H1 (cell line): ENCODE results near the gene PLEKHN1. TPM values are rescaled to one million over a fixed set of nuclear protein-coding genes. Genes with fewer than 3 reads are reported as not detected.

ENCODE experiments used
- CTCF ChIA-PET: fragments of 300-600 bp; sonication (Branson Sonifier 250); formaldehyde crosslinking; loops from one replicate; lab custom pipeline; 2021; ENCODE audit not compliant: partially characterized antibody; lab: Charles Lee
- POLR2A ChIA-PET: fragments of 300-600 bp; sonication (Branson Sonifier 250); formaldehyde crosslinking; loops from one replicate; lab custom pipeline; 2021; ENCODE audit warnings: inconsistent platforms; ENCODE audit not compliant: partially characterized antibody; lab: Charles Lee
- DNase-seq, 2 experiments: peaks; one replicate each; pipeline versions ENCODE4 v3.0.0 to v3.0.0-alpha.2; 2010 to 2022; ENCODE audit warnings: low spot score in 2 of 2, low read depth in 1 of 2, mixed read lengths in 1 of 2
- FAIRE-seq: peaks from 2 replicates; lab custom pipeline; 2011; peaks lifted over from hg19 to GRCh38; lab: Jason Lieb, UNC
- H2AFZ ChIP-seq: 2 replicates; pipeline ENCODE4 v1.8.1; 2012; ENCODE audit warnings: low read length, inconsistent platforms
- H2AK5ac ChIP-seq: 2 replicates; pipeline ENCODE4 v1.6.1; 2013; ENCODE audit warnings: low read depth, low read length
- H2BK120ac ChIP-seq: replicated peaks from 2 replicates; pipeline ENCODE3; 2013; ENCODE audit warnings: low read depth, low read length, inconsistent platforms
- H2BK12ac ChIP-seq: 2 replicates; pipeline ENCODE4 v1.6.1; 2013; ENCODE audit warnings: low read depth, low read length
- H2BK15ac ChIP-seq: 2 replicates; pipeline ENCODE4 v1.6.1; 2013; ENCODE audit warnings: low read length
- H2BK20ac ChIP-seq: 2 replicates; pipeline ENCODE4 v1.6.1; 2013; ENCODE audit warnings: low read length
- H2BK5ac ChIP-seq: 2 replicates; pipeline ENCODE4 v1.6.1; 2013; ENCODE audit warnings: low read depth, low read length
- H3K14ac ChIP-seq: 2 replicates; pipeline ENCODE4 v1.6.1; 2013; ENCODE audit warnings: inconsistent platforms; ENCODE audit not compliant: insufficient read length
- H3K18ac ChIP-seq: 2 replicates; pipeline ENCODE4 v1.6.1; 2013; ENCODE audit warnings: low read length; ENCODE audit errors: extremely low read depth
- H3K23ac ChIP-seq: 2 replicates; pipeline ENCODE4 v1.6.1; 2013; ENCODE audit warnings: inconsistent platforms; ENCODE audit not compliant: insufficient read length
- H3K23me2 ChIP-seq: 2 replicates; pipeline ENCODE4 v1.6.1; 2013; ENCODE audit warnings: low read depth, low read length
- H3K27ac ChIP-seq: 2 replicates; pipeline ENCODE4 v1.6.1; 2011; ENCODE audit warnings: low read depth, low read length, inconsistent platforms
- H3K27me3 ChIP-seq, 4 experiments: replicated peaks in 1 of 4; 1 replicate in 1 of 4; 2 replicates in 3 of 4; pipeline versions ENCODE4 v1.6.1 to v1.8.1; 2011 to 2013; ENCODE audit warnings: low read length in 3 of 4, mild to moderate bottlenecking in 3 of 4, inconsistent platforms in 2 of 4, mixed read lengths in 2 of 4, moderate library complexity in 1 of 4; ENCODE audit not compliant: control insufficient read depth in 3 of 4, insufficient read depth in 3 of 4; ENCODE audit errors: extremely low read depth in 1 of 4
- H3K36me3 ChIP-seq, 4 experiments: 2 replicates each; pipeline versions ENCODE4 v1.6.1 to v1.8.1; 2011 to 2013; ENCODE audit warnings: mild to moderate bottlenecking in 4 of 4, low read length in 3 of 4, moderate library complexity in 2 of 4, control low read depth in 1 of 4, inconsistent platforms in 1 of 4; ENCODE audit not compliant: insufficient read depth in 4 of 4, control insufficient read depth in 2 of 4
- H3K4ac ChIP-seq: replicated peaks from 2 replicates; pipeline ENCODE3; 2013; ENCODE audit warnings: low read length, low read depth, mixed read lengths, inconsistent platforms; ENCODE audit not compliant: insufficient read length
- H3K4me1 ChIP-seq, 4 experiments: replicated peaks in 1 of 4; 1 replicate in 1 of 4; 2 replicates in 3 of 4; pipeline versions ENCODE4 v1.6.1 to v1.8.1; 2011 to 2013; ENCODE audit warnings: low read length in 3 of 4, inconsistent platforms in 2 of 4, mixed read lengths in 1 of 4; ENCODE audit not compliant: insufficient read depth in 4 of 4, control insufficient read depth in 3 of 4
- H3K4me2 ChIP-seq, 2 experiments: 2 replicates each; pipeline versions ENCODE4 v1.6.1 to v1.8.1; 2011 to 2013; ENCODE audit warnings: low read depth in 2 of 2, low read length in 2 of 2, control low read depth in 1 of 2, inconsistent platforms in 1 of 2, mild to moderate bottlenecking in 1 of 2; ENCODE audit not compliant: insufficient read depth in 1 of 2
- H3K4me3 ChIP-seq, 4 experiments: fragments of 200-600, 300-600 bp in 1 of 4; sonication (generic), shearing (Covaris generic), sonication (Bioruptor Twin) in 1 of 4; 2 replicates each; pipeline versions ENCODE4 v1.5.1 to v1.8.1; 2011 to 2016; ENCODE audit warnings: low read length in 4 of 4, low read depth in 3 of 4, control low read depth in 2 of 4, inconsistent platforms in 2 of 4, mild to moderate bottlenecking in 2 of 4, mixed read lengths in 1 of 4, moderate library complexity in 1 of 4; ENCODE audit not compliant: insufficient read depth in 2 of 4; ENCODE audit errors: extremely low read depth in 1 of 4
- H3K56ac ChIP-seq: replicated peaks from 2 replicates; pipeline ENCODE3; 2013; ENCODE audit warnings: low read depth, mild to moderate bottlenecking, mixed read lengths, low read length, inconsistent platforms; ENCODE audit not compliant: insufficient read length
- H3K79me1 ChIP-seq: 2 replicates; pipeline ENCODE4 v1.6.1; 2013; ENCODE audit warnings: low read depth, low read length, control low read depth
- H3K79me2 ChIP-seq, 2 experiments: 2 replicates each; pipeline versions ENCODE4 v1.6.1 to v1.8.1; 2012 to 2013; ENCODE audit warnings: low read length in 2 of 2, mild to moderate bottlenecking in 2 of 2, inconsistent platforms in 1 of 2; ENCODE audit not compliant: insufficient read depth in 2 of 2, control insufficient read depth in 1 of 2
- H3K9ac ChIP-seq, 4 experiments: replicated peaks in 1 of 4; 1 replicate in 1 of 4; 2 replicates in 3 of 4; pipeline versions ENCODE4 v1.6.1 to v1.8.1; 2011 to 2013; ENCODE audit warnings: low read depth in 3 of 4, low read length in 3 of 4, control low read depth in 2 of 4, mild to moderate bottlenecking in 2 of 4, moderate library complexity in 2 of 4, inconsistent platforms in 1 of 4; ENCODE audit errors: extremely low read depth in 1 of 4
- H3K9me3 ChIP-seq, 2 experiments: 2 replicates each; pipeline versions ENCODE4 v1.6.1 to v1.8.1; 2012 to 2013; ENCODE audit warnings: mild to moderate bottlenecking in 2 of 2, moderate library complexity in 2 of 2, control low read depth in 1 of 2, inconsistent platforms in 1 of 2, low read depth in 1 of 2, low read length in 1 of 2, mixed read lengths in 1 of 2; ENCODE audit not compliant: insufficient read depth in 2 of 2
- H4K20me1 ChIP-seq, 2 experiments: replicated peaks in 1 of 2; 2 replicates each; pipeline versions ENCODE3 to v1.8.1; 2011 to 2013; ENCODE audit warnings: inconsistent platforms in 2 of 2, low read length in 2 of 2, mild to moderate bottlenecking in 1 of 2; ENCODE audit not compliant: insufficient read depth in 2 of 2, control insufficient read depth in 1 of 2
- H4K5ac ChIP-seq: 2 replicates; pipeline ENCODE4 v1.6.1; 2013; ENCODE audit warnings: low read length, low read depth, mixed read lengths, inconsistent platforms; ENCODE audit not compliant: insufficient read length
- H4K8ac ChIP-seq: 2 replicates; pipeline ENCODE4 v1.8.0; 2013; ENCODE audit warnings: mild to moderate bottlenecking, moderate library complexity, low read length, inconsistent platforms; ENCODE audit not compliant: insufficient read depth; ENCODE audit errors: extremely low read depth
- H4K91ac ChIP-seq: replicated peaks from 2 replicates; pipeline ENCODE3; 2013; ENCODE audit warnings: low read length, mixed read lengths, inconsistent platforms; ENCODE audit not compliant: insufficient read length
- ATF3 ChIP-seq: IDR thresholded peaks from 2 replicates; pipeline ENCODE4 v1.6.1; 2011; ENCODE audit warnings: low read depth, mild to moderate bottlenecking, low read length; ENCODE audit not compliant: insufficient read depth
- EZH2 ChIP-seq: fragments of 200-600 bp; sonication (generic); IDR thresholded peaks from 2 replicates; pipeline ENCODE4 v1.7.1; 2012; ENCODE audit warnings: low read depth, mild to moderate bottlenecking, moderate library complexity, low read length, inconsistent platforms; ENCODE audit not compliant: severe bottlenecking
- MAFK ChIP-seq: IDR thresholded peaks from 2 replicates; pipeline ENCODE4 v1.6.1; 2012; ENCODE audit warnings: low read depth, mild to moderate bottlenecking, improper control_type of control experiment, low read length
- RXRA ChIP-seq: IDR thresholded peaks from 2 replicates; pipeline ENCODE4 v1.6.1; 2011; ENCODE audit warnings: low read depth, mild to moderate bottlenecking, low read length, moderate library complexity; ENCODE audit not compliant: insufficient read depth
- SP2 ChIP-seq: IDR thresholded peaks from 2 replicates; pipeline ENCODE4 v1.6.1; 2012; ENCODE audit warnings: mild to moderate bottlenecking, low read length, inconsistent platforms
- TAF7 ChIP-seq: optimal IDR thresholded peaks from 2 replicates; pipeline ENCODE3; 2011; ENCODE audit warnings: low read depth, mild to moderate bottlenecking, inconsistent platforms, low read length, moderate library complexity, borderline replicate concordance
- whole genome bisulfite sequencing, 2 experiments: shearing (Covaris generic) in 1 of 2; methylation state at CpG; one replicate each; pipeline versions ENCODE4 v1.1.6 to v1.1.7; 2013 to 2015; ENCODE audit warnings: low lambda C conversion rate in 2 of 2, mixed read lengths in 2 of 2, inconsistent platforms in 1 of 2, low coverage in 1 of 2, missing lambda C conversion rate in 1 of 2; ENCODE audit not compliant: insufficient replicate concordance in 2 of 2, insufficient coverage in 1 of 2, insufficient read length in 1 of 2; ENCODE audit errors: extremely low coverage in 1 of 2, missing lambda C conversion rate in 1 of 2; 5-methylcytosine and 5-hydroxymethylcytosine counted together
- polyA plus RNA-seq, 7 experiments: library from polyadenylated mRNA; depleted of rRNA in 3 of 7; stranded (reverse) in 5 of 7; unstranded in 2 of 7; fragments of >200 nt in 5 of 7; fragments of 200-250 nt in 2 of 7; gene quantifications; 1 replicate in 5 of 7; 2 replicates in 1 of 7; 4 replicates in 1 of 7; pipeline versions ENCODE4 v1.2.1 to v1.2.3, GENCODE V29; 2011 to 2013; ENCODE audit warnings: missing spikeins in 2 of 7, mixed read lengths in 2 of 7
- total RNA-seq: library from RNA; stranded (reverse); fragmentation: NEBNext Ultra II Directional; extraction: Animal tissue kit (Norgen Biotek cat#: 25700); gene quantifications from 2 replicates; pipeline ENCODE4 v1.2.1, GENCODE V29; 2021

PLEKHN1 gene
- total and polyA plus RNA-seq, 2 of the 8 experiments (the other 6 are each of a cell fraction or from before 2014, with no cell fraction given) = 0.39 to 1.5 TPM

- Histone ChIP-seq H3K79me1 (no peaks in the 10 kb centered on the region), H2AK5ac (no peak overlapping the region), H2BK120ac (no peak overlapping the region), H2AFZ (no peak overlapping the region), H3K4ac (no peak overlapping the region), H4K8ac (no peak overlapping the region), H3K18ac (no peak overlapping the region), H2BK20ac (no peak overlapping the region), H3K27ac (no peak overlapping the region), H3K4me3 (no peak overlapping the region), H3K27me3 (peaks cover under 1 to 33% (median 19%) of the 10 kb centered on the region in 4 experiments), H3K4me1 (no peaks in the 10 kb centered on the region; a peak in 1 of 7 replicates), H3K23ac (no peak overlapping the region), H4K5ac (no peak overlapping the region), H4K20me1 (peaks cover 0 to 8% of the 10 kb centered on the region in 2 experiments), H3K14ac (no peak overlapping the region), H3K79me2 (no peaks in the 10 kb centered on the region), H2BK12ac (no peak overlapping the region), H4K91ac (no peak overlapping the region), H2BK15ac (no peak overlapping the region), H3K9me3 (no peaks in the 10 kb centered on the region), H3K36me3 (no peaks in the 10 kb centered on the region), H3K23me2 (peaks cover 4% of the 10 kb centered on the region; the same call in 1 of the 2 replicates), H3K4me2 (peak overlapping the region in 1 of 2 experiments; percentile 38; a peak in 2 of 4 replicates), H2BK5ac (no peak overlapping the region), H3K56ac (no peak overlapping the region), H3K9ac (no peak overlapping the region)
- ChIA-PET POLR2A (interaction anchor here (0.7 to 1.6 kb wide), 3 partner anchors 15 to 56 kb away, joined by 3 to 4 read pairs (median 4); partner anchors contain the start of gene HES4), CTCF (interaction anchor here (0.7 to 6.9 kb wide), 37 partner anchors 8 to 266 kb away, joined by 3 to 86 read pairs (median 5); partner anchors contain the start of genes HES4, ISG15, PLEKHN1 and SDF4)
- DNase-seq (no peak), FAIRE-seq (no peak)
- 65% methylated on average over 12 of the region's 12 CpGs; no CpG with 5 or more reads in 1 of the 2 experiments for WGBS, 2 experiments
- no peak for TF ChIP-seq RXRA
- TF ChIP-seq SP2 = no peak
- TF ChIP-seq MAFK = no peak
- no peak for TF ChIP-seq EZH2
- no peak for TF ChIP-seq TAF7
- TF ChIP-seq ATF3 = no peak
Observed at GRCh38 chr1:984476-984814, 18.2 kb downstream of the PLEKHN1 start.
